Activated CD8-positive, alpha-beta memory T cell treated with anti-CD3 and anti-CD28 coated beads, Interleukin-2, amount 10 ng/mL, durations not matched to agents 7 days and 5 days (primary cell): ENCODE results near the gene MXD4. TPM values are rescaled to one million over a fixed set of nuclear protein-coding genes. Genes with fewer than 3 reads are reported as not detected.
"Not testable (repeated sequence)": the region's sequence is repeated elsewhere in the genome, so short reads cannot be mapped to it uniquely, and the experiment has no call there.

Experiments used
- ATAC-seq: fragments of 150-1000 bp; cut with Tn5 transposase; one replicate; pipeline ENCODE4 v1.10.0; 2021; ENCODE audit warnings: moderate library complexity
- CTCF ChIA-PET: fragments of 350-600 bp; sonication (Branson Sonifier 250); formaldehyde crosslinking; loops from one replicate; lab custom pipeline; 2021; ENCODE audit warnings: antibody characterized with exemption; lab: Charles Lee
- DNase-seq: peaks from one replicate; pipeline ENCODE4 v3.0.0-alpha.2; 2020
- H3K27ac Mint-ChIP-seq: one replicate; pipeline ENCODE4 v1.8.0; 2021; ENCODE audit warnings: mild to moderate bottlenecking, mixed read lengths
- H3K27me3 Mint-ChIP-seq: one replicate; pipeline ENCODE4 v1.8.0; 2021; ENCODE audit warnings: mixed read lengths
- H3K36me3 Mint-ChIP-seq: one replicate; pipeline ENCODE4 v1.8.0; 2021; ENCODE audit warnings: mild to moderate bottlenecking, mixed read lengths
- H3K4me1 Mint-ChIP-seq: one replicate; pipeline ENCODE4 v1.8.0; 2021; ENCODE audit warnings: mixed read lengths
- H3K4me3 Mint-ChIP-seq: one replicate; pipeline ENCODE4 v1.8.0; 2021; ENCODE audit warnings: mild to moderate bottlenecking, moderate library complexity, mixed read lengths
- H3K9me3 Mint-ChIP-seq: one replicate; pipeline ENCODE4 v1.8.0; 2022; ENCODE audit warnings: low read depth, mixed read lengths
- total RNA-seq, 2 experiments: library from RNA; stranded (reverse); gene quantifications; one replicate each; pipeline ENCODE4 v1.2.3, GENCODE V29; 2021

Gene MXD4
- total RNA-seq, 2 experiments from 2014 or later: 13.7 to 14.3 TPM

DNA sequence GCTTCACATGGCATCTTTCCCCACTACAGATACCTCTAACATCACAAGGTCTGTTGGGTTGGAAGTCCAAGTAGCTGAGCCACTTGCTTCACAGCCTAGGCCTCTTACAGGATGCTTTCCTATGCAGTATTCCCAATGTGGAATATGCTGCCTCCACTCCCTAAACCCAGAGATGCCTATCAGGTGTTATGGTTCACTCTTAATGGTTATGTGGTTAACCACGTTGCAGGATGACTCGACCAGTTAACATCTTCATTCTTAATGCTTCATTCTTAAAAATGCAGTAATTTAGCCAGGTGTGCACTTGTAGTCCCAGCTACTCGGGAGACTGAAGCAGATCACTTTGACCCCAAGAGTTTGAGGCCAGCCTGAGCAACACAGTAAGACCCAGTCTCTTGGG, 44.2 kb downstream of the MXD4 start:
- DNase-seq (no peak), ATAC-seq (no peak)
- no peaks in the 10 kb centered on the region for H3K9me3 Mint-ChIP-seq
- no peaks in the 10 kb centered on the region for H3K27me3 Mint-ChIP-seq
- H3K27ac Mint-ChIP-seq: no peak overlapping the region
- peaks cover 13% of the 10 kb centered on the region for H3K4me1 Mint-ChIP-seq
- CTCF ChIA-PET: interaction anchor here (0.9 to 6.3 kb wide), 4 partner anchors 23 to 318 kb away, joined by 3 to 71 read pairs (median 4); no protein-coding TSS in a partner anchor
- H3K4me3 Mint-ChIP-seq: no peak overlapping the region
- no peaks in the 10 kb centered on the region for H3K36me3 Mint-ChIP-seq

DNA sequence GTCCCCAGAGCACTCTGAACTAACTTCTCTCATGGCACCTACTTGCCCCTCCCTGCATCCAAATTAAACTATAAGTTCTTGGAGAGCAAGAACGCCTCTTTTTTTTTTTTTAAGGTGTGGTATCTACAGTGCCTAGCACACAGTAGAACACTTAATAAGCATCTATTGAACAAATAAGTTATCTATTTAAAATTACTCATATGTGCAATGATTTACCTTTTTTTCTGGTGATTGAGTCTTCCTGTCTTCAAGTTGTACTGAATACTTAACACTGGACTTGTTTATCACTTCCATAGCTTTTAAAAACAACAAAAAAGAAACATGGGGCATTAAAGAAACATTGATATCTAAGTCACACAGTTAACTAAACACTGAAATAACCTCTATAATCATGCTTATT, 49.1 kb downstream of the MXD4 start:
- H3K4me1 Mint-ChIP-seq: peaks cover 3% of the 10 kb centered on the region
- H3K4me3 Mint-ChIP-seq: no peak overlapping the region
- H3K36me3 Mint-ChIP-seq: no peaks in the 10 kb centered on the region
- H3K27me3 Mint-ChIP-seq: no peaks in the 10 kb centered on the region
- no peaks in the 10 kb centered on the region for H3K9me3 Mint-ChIP-seq
- DNase-seq (no peak), ATAC-seq (no peak)
- CTCF ChIA-PET: no interaction called here
- H3K27ac Mint-ChIP-seq: no peak overlapping the region

DNA sequence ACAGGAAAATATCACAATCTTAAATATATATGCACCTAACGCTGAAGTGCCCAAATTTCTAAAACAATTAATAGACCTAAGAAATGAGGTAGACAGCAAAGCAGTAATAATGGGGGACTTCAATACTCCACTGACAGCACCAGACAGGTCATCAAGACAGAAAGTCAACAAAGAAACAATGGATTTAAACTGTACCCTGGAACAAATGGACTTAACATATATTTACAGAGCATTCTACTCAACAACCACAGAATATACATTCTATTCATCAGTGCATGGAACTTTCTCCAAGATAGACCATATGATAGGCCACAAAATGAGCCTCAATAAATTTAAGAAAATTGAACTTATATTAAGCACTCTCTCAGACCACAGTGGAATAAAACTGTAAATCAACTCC, 59.1 kb downstream of the MXD4 start:
- H3K27ac Mint-ChIP-seq, H3K27me3 Mint-ChIP-seq, H3K4me3 Mint-ChIP-seq, H3K9me3 Mint-ChIP-seq, H3K4me1 Mint-ChIP-seq, ATAC-seq, DNase-seq, CTCF ChIA-PET: not testable (repeated sequence)
- H3K36me3 Mint-ChIP-seq: peaks cover 16% of the 10 kb centered on the region

Other genes with a start within 250 kb of the MXD4 start
- under 1 TPM; 0.09 to 0.40 TPM for gene NAT8L, start 202.8 kb downstream of the MXD4 start, total RNA-seq
- 10 to 100 TPM; 29.8 to 34.5 TPM for gene HAUS3, start 20.0 kb downstream of the MXD4 start, total RNA-seq
- gene POLN, start 20.0 kb downstream of the MXD4 start, total RNA-seq: 1 to 10 TPM; 5.5 to 5.6 TPM
- gene ZFYVE28, start 156.5 kb upstream of the MXD4 start, total RNA-seq: 10 to 100 TPM; 12.5 to 30.3 TPM
- gene CFAP99, start 156.8 kb upstream of the MXD4 start, total RNA-seq: not detected
- 100 to 1,000 TPM; 108 to 116 TPM for gene RNF4, start 207.0 kb upstream of the MXD4 start, total RNA-seq